NCI-H226 (cell line): Measurements from ENCODE around the gene RBMS3.
A peak's percentile ranks its signal among the peaks of the same experiment; 100 is the strongest.

ENCODE experiments used
- DNase-seq: peaks from one replicate; pipeline ENCODE4 v3.0.0-alpha.2; 2015

Gene RBMS3

GRCh38 chr3:29280404-29281093 lies at the start of gene RBMS3:
Gene RBMS3, plus strand, starts transcription at chr3:29281071.
- DNase-seq, result peak; percentile 94

DNA sequence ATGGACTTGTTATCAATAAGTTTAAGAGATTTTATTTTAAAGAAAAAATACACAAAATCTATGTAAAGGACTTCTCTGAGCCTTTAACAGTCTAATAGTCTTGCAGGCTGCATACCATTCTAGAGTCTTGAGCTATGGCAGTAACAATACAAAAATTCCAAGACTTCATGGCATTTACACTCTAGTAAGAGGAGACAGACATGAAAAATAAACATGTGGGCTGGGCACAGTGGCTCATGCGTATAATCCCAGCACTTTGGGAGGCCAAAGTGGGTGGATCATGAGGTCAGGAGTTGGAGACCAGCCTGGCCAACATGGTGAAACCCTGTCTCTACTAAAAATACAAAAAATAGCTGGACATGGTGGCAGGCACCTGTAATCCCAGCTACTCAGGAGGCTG lies 47.7 kb upstream of the RBMS3 start:
- peak; percentile 80 for DNase-seq

GRCh38 chr3:29236146-29236840 lies 44.6 kb upstream of the RBMS3 start:
- DNase-seq, result no peak

- no peak for DNase-seq
These were observed 41.5 kb upstream of the RBMS3 start for GRCh38 chr3:29239376-29239775.

DNA sequence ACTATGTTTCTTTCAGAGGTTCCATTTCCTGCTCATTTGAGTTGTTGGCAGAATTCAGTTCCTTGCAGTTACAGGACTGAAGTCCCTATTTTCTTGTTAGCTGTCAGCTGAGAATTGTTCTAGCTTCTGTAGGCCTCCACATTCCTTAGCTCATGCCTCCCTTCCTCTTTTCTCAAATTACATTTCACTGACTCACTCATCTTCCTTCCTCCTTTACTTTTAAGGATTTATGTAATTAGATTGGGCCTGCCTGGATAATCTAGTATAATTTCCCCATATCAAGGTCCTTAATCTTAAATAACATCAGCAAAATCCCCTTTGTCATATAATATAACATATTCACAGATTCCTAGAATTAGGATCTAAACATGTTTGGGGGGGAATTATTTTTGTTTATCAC lies 40.6 kb upstream of the RBMS3 start:
- DNase-seq, result peak; percentile 85

DNA sequence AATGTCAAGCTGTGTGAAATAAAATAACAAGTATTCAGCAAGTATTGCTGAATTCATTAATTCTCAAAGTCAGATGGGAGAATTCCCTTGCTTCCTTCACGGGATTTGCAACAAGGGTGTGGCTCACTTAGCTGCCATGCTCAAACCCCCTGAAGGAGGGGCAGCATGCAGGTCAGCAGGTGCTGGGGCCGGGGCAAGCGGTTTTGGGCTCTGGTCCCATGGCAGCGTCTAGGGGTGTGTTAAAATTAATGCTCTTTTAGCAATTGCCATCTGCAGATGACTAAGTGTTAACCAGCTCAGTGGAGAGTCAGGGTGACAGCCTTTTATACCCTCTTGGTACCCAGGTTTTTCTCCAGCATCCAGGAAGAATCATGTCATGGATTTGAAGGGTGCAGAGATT lies 40.0 kb upstream of the RBMS3 start:
- no peak for DNase-seq

DNA sequence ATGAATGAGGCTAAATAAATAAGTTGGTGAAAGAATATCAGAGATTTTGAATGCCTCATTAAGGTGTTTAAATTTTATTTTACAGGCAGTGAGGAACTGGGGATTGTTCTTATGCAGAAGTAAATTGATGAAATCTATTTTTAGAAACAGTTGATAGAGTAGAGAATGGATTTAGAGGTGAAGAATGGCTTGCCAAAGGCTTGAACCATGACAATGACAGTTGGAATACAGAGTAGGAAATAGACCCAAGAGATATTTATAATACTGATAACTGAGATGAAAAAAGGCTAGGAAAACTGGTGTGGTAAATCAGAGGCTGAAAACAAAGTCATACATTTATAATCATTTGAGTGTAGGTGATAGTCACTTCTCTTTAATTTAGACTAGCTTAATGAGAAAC lies 39.0 kb upstream of the RBMS3 start:
- DNase-seq, result no peak

GRCh38 chr3:29242296-29242695 lies 38.6 kb upstream of the RBMS3 start:
- DNase-seq, result no peak

- no peak for DNase-seq
These were observed 35.4 kb upstream of the RBMS3 start for GRCh38 chr3:29245441-29245840.

DNA sequence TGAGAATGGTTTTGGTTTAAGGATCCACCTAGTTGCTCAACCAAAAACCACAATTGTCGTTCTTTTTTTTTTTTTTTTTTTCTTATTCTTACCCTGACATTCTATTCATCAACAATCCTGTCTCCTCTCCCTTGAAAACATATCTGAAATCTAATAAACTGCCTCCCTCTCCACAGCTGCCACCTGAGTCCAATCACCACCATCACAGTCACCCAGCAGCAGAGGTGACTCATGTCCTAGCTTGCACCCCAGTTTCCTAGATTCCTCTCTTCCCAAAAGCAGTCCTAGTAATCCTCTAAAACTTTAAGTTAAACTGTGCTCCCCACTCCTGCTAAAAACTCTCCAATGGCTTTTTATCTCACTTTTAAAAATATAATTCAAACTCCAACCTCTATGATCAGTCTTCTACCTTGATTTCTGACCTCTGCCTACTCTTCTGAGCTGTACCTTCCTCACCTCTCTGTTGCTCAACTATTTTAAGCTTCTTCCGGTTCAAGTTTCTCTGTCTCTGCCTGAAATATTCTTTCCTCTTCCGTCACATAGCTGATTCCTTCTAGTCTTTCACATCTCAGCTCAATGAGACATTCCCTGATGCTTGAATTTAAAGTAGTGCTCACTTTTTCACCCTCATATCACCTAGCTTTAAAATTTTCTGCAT lies 33.7 kb upstream of the RBMS3 start:
- no peak for DNase-seq

GRCh38 chr3:29249829-29250345 lies 31.0 kb upstream of the RBMS3 start:
- DNase-seq, result no peak

GRCh38 chr3:29255854-29256696 lies 24.8 kb upstream of the RBMS3 start:
- DNase-seq, result peak; percentile 54

- DNase-seq, result no peak
These were observed 22.7 kb upstream of the RBMS3 start for GRCh38 chr3:29258161-29258560.

DNA sequence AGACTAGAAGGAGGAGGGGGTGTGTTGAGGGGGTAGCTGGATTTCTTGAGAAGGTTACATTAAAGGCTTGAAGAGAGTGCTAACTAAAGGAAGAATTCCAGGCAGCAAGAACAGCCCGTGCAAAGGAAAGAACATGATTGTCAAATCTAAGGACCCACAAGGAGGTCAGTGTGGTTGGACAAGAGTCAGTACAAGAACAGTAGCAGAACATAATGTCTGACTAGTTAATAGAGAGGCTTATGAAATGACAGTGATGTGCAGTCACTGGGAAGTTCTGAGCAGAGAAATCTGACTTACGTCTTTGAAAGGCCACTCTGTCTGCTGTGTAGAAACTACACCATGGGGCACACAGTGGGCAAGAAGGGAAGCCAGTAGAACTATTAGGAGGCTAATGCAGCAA lies 19.8 kb upstream of the RBMS3 start:
- no peak for DNase-seq

DNA sequence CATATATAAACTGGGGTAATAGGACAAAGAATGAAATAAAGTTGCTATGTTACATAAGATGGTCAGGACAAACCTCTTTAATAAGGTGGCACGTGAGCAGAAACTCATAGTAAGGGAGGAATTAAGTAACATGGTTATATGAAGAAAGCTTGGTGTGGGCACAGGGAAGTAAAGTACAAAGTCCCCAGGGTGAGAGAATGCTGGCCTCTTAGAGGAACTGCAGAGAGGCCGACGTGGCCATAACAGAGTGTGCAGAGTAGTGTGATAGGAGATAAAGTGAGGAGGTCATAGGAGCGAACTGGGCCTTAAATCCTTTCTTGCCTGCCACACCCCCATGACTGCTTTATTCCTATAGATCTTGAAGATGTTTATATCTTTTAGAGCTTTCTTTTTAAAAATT lies 17.4 kb upstream of the RBMS3 start:
- no peak for DNase-seq

DNA sequence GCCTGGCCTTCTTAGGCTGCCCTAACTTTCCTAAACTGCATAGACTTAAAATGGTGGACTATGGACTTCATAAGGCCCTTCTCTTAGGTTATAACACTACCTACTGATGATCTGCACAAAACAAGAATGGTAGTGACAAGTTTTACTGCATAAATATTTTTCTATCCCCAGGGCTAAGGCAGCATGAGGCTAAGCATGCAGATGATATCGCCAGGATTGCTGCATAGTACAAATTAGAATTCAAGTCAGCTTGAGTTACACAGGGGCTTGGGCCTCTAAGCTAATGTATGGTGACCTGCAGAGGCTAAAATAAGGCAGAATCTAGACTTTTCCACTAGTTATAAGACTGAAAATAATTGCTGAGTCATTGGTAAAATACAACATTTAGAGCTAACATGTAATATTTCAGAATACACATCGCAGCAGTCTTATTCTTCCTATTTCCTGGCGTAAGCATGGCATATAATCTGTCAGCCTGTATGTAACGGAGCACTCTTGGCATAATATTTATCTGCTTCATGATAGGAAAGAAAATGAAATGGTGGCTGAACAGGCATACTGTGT lies 15.3 kb upstream of the RBMS3 start:
- DNase-seq, result no peak

- no peak for DNase-seq
These were observed 13.6 kb upstream of the RBMS3 start for GRCh38 chr3:29267226-29267625.

DNA sequence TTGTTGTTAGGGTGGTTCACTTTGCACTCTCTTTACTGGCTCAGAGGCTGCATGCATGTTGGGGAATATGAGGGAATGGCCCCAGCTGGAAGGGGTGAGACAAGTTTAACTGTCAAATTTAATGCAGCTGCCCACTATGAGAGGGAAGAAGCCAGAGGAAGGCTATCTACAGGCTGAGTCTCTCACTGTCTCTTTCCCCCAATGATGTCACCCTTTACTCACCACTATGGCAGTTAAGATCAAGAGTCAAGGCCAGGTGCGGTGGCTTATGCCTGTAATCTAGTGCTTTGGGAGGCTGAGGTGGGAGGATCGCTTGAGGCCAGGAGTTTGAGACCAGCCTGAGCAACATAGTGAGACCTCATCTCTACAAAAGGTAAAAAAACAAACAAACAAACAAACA lies 12.2 kb upstream of the RBMS3 start:
- no peak for DNase-seq

DNA sequence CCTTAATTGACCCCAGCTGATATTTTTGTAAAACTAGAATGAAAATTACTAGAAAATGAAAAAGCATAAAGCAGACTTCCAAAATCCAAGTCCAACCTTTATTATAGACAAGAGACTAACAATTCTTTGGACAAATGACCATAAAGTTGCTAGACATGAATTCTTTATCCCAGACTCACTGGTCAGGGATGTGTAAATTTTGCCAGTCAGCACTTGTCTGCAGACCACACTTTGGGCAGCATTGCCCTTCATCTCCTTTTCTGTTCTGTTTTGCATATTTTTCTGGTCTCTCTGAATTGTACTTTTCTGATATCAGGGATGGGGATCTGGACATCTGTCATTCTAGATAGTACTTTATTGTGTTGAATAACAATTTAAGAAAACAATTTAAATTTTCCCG lies 10.1 kb upstream of the RBMS3 start:
- DNase-seq, result no peak

DNA sequence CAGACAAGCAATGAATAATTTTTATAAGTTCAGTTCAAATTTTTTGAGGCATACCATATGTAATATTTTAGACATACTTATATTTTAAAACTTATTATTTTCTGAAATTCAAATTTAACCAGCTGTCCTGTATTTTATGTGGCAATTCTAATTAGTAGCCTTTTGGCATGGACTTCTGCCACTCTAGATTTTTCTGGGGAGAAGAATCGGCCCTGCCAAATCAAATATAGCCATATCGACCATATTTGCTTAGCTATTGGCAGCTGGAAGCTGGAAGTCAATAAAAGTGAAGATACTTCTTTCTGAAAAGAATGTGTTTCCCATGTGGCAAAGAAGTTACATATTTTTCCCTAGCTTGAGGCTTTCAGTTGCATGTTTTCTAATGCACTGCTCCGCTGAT lies 9.4 kb upstream of the RBMS3 start:
- DNase-seq, result no peak

DNA sequence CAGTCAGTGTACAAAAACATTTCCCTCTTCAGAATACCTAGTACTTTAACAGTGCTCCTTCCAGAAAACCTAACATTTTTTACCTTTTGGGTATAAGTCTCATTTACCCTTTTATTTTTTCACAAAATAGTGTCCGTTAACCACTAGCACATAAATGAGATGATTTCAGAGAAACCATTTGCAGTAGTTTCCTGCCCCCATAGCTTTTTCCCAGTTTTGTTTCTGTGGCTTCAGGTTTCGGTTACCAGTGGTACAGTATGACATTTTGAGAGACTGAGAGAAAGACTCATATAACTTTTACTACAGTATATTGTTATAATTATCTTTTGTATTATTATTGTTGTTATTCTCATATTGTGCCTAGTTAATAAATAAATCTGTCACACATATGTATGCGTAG lies 6.2 kb upstream of the RBMS3 start:
- no peak for DNase-seq

DNA sequence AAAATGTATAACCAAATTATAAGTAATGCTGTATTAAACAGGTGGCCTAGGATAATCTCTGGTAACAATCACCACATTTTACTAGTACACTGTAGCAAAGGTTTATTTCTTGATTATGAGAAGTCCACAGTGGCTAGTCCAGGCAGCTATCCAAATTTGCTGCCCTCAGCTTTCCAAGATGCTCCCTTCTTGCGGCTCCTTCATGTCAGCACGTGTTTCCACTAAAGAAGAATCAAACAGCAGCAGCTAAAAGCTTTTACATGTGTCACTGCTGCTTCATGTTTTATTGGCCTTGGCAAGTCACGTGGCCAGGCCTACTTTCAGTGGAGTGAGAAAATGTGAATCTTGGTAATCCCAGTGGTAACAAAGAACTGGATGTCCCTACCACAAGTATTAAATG lies 5.6 kb upstream of the RBMS3 start:
- DNase-seq, result no peak

GRCh38 chr3:29277249-29277648 lies 3.6 kb upstream of the RBMS3 start:
- DNase-seq, result no peak
